GM18508 (cell line): Measurements from ENCODE around the gene GNAS.

ENCODE experiments used
- ATAC-seq: cut with Tn5 transposase; IDR thresholded peaks from one replicate; pipeline ENCODE4 v1.9.1; 2021; ENCODE audit warnings: moderate number of reproducible peaks; ENCODE audit not compliant: insufficient read depth, unreplicated experiment

Gene GNAS

DNA sequence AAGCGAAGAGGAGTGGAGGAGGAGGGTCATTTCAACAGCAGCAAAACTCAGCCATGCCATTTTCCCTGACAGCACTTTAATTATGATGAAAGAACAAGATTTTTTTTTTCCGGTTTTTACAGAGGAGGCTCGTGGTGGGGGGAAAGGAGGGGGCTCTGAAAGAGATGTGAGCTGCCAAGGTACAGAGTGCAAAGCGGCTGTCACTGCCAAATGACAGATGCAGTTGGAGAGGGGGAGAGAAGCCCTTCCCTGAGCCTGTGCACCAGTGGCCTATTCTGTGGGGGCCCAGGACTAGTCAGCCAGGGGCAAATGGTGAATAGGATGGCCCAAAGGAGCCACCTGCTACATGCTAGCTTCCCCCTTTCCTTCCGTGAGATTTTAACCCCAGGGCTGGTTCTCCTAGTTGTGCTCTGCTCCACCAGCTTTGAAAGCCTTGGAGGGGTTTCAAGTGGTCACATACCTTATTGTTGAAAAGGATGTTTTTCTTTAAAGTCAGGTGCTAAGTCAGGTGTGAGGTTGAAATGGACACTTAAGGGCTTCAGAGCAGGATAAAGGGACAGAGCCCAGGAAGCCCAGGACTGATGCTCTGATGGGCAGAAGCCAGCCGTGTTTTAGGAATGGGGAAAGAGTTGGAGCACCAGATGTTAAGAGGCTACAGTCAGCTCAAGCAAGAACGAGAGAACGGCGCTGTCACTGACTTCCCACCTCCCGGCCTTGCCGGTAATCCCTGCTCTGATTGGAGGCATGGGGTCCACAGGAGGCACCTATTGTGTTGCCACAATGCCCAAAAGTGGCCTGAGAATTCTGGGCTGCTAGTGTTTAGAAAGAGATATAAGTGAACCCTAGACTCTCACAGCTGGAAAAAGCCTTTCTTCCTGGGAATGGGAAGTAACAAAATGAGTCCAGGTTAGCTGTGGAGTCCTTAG is 24.8 kb downstream of the GNAS start:
- no peak for ATAC-seq

DNA sequence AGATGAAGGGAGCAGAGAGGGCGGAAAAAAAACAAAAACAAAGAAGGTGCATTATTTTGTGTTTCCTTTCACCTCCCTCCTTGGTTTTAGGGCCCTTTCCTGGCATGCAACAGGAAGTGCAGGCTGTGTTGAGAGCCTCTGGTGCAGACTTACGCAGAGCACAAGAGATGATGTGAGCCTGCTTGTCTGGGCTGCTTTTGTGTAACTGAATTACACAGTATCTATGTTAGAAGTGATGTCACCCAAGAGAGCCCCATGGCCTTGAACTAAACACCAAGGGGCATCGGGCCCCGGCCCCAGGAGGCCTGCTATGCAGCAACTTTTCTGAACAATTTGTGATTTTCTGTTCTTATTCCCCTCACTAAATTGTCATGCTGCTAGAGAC is 25.5 kb downstream of the GNAS start:
- ATAC-seq = no peak

DNA sequence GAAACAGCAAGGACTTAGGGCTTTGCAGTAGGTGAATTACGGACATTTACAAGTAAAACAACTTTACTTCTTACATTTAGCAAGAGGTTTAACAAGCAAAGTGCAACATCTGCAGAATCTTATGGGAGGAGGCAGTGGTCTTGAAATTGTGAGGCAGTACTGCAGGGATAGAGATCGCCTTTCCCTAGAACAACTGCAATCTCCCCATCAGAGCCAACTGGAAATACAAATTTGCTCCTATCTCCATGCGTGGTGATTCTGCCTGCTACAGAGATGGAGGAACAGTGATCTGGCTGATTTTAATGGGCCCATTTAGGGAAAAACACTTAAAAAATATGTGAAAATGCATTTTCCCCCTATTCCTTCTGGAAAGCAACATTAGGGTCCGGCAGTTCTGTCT is 25.9 kb downstream of the GNAS start:
- ATAC-seq = no peak

DNA sequence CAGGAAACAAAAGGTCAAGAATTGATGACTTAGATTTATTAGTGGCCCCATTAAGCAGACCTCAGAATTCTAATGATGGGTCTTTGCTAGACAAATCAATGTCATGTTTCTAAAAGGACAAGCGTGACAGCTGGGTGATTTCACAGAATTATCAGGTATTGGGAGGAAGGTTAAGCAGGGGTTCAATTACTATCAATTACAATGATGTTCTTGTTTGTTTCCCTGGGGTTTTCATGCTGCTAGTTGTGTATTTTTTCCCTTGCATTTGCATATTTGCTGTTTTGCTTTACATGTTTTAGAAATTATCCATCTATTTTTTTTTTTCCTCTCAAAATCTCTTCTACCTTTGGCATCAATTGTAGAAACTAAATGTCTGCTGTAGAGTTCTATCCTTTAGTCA is 27.9 kb downstream of the GNAS start:
- no peak for ATAC-seq

DNA sequence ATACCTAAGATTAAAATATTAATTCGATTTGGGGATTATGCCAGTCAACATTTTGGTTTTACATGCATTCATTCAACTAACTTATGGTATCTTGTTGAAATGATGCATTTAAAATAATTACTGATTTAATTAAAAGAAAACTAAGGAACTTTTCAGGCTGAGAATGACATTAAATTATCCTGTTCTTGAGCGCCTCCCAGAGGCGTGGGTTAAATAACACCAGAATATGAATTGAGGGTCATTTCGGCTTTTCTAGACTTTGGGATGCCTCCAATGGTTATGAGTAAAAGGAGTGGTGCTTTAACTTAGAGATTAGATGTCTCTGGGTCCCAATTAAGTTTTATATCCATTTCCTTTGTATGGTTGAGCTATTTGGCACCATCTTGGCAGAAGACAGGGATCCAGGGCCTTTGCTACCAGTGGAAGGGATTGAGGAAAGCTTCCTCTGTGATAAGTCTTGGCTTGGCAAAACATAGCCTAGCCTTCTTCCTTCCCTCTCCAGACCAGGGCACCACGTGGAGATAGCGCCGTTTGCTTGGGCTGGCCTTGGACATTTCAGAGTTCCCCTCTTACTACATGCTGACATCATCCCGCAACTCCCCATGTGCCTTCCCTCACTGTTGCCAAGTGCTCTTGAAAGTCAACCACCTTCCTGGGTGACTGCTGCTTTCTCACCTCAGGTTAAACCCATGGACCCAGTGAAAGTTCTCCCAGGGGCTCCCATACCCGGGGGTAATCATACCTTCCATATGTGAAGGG is 28.7 kb downstream of the GNAS start:
- no peak for ATAC-seq

DNA sequence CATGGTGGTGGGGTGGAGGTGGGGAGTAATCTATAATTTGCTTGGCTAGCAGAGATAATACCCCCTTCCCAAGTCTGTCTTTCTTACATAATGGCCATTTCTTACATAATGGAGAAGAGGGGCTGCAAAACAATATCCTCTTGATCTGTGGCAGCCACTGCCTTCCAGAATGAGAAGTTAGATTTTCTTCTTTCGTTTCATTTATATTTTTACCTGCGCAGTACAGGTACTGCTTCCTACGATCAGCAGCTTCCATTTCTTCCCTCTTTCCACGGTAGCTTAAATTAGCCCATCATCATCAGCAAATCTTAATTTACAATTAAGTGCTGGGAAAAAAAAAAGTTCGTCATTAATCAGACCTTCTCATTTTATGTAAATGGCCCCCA is 30.2 kb downstream of the GNAS start:
- ATAC-seq = no peak

DNA sequence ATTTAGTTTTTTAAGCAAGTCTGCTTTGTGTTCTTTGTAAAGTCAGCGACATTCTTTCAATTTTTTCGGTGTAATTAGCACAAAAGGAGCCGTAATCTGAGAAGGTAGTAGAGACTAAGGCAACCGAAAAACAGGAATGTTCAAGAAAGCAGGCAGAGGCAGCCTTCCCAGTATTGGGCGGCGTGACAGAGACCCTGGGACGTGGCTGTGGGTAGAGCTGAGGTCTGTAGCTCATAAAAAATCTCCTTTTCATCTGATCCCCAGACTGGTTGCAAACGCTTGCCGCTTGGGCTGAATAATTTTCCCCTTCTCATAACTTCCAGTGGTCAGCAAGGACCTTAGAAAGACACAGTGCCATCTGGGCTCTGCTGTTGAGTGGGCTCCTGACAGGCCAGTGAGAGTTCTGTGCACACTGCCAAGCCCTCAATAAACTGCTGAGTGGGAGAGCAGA is 30.8 kb downstream of the GNAS start:
- ATAC-seq = no peak

DNA sequence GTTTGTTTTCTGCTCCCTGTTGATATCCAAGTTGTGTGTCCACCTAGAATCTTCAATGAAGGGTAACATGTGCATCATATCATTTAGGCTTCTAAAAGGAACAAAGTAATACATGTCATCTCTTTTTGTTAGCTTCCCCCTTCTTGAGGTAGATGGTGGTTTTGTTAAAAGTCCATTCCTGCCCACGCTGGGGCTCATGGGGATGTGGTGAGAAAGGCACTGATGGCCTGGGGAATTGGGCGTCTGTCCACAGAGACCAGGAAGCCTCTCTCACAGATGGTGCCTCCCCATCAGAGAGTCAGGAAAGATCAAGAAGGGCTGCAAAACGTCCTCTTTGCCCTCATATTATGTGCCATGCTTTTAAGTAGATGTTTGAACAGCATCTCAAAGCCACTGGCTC is 32.5 kb downstream of the GNAS start:
- no peak for ATAC-seq

DNA sequence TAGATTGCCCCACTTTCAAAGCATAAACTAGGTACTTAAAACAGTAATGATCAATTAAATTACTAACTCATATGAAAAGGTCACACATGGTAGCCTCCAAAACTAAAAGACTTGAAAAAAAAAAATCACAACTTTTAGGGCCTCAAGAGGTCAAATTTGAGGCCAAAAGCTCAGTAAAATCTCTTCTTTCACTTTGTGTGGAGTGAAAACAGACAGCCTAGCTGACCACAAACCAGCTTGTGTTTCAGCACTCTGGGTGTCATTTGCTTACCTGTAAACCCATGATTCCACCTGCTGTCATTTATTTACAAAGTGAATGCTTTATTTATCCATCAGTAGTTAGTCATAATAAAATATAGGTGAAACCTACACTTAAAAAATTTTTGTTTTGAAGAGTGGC is 34.0 kb downstream of the GNAS start:
- ATAC-seq = no peak

DNA sequence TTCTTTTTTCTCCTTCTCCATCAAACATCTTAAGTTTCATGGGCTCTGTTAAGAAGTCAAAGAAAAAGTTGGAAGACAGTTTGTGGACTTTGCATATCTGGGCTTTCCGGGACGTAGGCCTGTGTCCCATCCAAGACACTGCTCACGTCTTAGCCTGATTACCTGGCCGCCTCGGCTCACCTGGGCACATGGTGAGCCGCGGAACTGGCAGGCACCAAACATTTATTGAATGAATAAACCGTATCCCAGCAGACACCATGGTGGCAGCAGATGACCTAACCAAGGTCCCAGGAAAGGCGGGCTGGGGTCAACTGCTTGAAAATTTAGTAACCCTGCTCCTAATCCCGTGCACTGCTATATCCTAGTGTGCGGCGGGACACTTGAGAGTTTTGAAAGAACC is 35.6 kb downstream of the GNAS start:
- no peak for ATAC-seq

DNA sequence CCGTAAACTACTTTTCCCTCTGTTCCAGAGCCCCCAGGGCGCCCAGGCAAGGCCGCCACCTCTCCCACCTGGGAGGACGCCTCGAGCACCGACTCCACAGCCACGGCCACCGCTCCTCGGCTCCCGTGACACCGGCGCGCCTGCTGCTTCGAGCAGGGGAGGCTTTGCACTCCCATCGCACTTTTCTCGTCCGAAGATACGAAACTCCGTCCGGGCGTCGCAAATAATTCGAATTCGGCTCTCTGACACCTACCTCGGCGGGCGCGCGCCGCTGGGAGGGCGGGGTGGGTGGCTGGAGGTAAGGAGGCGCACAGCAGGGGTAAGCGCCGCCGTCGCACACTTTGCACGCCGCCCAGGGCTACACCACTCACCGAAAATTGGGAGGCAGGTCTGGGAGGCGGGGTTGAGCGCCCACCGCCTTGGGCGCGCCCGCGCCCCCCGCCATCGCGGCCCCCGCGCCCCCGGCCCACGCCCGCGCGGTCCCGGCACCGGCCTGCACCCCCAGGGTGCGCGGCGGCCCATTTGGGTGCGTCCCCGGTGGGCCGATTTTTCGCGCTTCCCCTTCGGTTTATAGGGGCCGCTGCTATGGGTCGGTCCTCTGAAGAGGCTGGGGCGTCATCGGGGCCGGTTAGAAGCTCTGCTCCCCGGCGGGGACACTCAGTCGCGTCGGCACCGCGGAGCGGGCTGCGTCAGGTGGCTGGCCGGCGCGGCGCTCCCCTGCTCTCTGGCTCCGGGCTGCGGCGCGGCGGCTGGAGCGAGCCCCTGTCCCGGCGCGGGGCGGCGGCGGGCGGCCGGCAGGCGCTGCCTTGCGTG is 36.2 kb downstream of the GNAS start:
- no peak for ATAC-seq

DNA sequence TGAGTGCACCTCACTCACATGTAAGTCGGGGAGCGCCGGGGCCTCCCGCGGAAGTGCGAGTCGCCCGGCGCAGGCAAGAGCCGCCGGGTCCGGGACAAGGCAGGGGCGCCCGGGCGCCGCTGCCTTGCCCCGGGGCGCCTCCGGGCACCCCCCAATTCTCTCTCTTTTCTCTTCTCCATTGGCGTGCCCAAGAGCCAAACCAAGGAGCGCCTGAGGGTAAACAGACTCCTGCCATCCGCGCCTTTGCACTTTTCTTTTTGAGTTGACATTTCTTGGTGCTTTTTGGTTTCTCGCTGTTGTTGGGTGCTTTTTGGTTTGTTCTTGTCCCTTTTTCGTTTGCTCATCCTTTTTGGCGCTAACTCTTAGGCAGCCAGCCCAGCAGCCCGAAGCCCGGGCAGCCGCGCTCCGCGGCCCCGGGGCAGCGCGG is 36.8 kb downstream of the GNAS start:
- ATAC-seq = no peak

DNA sequence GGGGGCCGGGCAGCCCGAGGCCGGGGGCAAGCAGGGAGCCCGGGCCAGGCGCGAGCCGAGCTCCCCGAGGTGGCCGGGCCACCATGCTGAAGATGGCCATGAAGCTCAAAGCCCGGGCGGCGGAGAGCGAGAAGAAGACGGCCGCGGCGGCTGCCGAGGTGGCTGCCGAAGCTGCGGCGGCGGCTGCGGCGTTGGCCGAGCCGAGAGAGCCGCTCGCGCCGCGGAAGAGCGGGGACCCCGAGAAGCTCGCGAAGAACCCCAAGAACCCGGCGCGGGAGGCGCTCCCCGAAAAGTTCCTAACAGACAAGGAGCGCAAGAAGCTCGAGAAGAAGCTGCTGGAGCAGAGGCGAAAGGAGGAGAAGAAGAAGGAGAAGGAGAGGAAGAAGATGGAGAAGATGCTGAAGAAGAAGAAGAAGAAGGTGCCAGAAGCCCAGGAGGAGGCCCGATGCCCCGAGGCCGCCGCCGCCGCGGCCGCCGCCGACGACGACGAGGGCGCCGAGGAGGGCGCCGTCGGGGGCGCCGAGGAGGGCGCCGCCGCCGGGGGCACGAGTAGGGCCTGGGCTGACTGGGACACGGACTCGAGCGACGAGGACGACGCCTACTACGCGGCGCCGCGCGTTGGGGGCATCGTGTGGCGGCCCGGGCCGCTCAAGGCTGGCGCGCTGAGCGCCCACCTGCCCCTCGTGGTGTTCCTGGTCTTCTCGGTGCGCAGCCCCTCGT is 37.4 kb downstream of the GNAS start:
- no peak for ATAC-seq

DNA sequence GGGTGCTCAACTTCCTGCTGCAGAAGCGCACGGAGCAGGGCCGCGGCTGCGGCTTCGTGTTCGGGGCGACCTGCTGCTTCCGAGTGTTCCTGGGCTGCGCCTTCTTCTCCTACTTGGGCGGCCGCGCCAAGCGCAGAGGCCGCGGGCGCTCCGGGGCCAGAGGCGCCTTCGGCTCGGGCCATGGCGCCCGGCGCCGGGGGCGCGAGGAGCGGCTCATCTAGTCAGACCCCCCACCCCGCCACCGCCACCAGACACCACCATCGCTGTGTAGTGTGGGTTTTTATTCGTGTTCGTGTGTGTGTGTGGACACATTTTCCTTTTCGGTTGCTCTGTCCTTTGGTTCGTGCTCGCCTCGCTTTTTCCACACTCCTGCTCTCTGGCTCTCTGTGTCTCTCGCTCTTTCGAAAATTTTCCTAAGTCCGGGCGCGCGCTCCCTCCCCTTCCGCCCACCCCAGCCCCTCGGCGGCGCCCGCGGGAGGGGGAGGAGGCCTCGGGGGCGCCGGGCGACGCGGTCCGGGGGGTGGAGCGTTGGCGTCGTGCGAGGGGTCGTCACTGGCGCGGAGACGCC is 38.1 kb downstream of the GNAS start:
- ATAC-seq = no peak

DNA sequence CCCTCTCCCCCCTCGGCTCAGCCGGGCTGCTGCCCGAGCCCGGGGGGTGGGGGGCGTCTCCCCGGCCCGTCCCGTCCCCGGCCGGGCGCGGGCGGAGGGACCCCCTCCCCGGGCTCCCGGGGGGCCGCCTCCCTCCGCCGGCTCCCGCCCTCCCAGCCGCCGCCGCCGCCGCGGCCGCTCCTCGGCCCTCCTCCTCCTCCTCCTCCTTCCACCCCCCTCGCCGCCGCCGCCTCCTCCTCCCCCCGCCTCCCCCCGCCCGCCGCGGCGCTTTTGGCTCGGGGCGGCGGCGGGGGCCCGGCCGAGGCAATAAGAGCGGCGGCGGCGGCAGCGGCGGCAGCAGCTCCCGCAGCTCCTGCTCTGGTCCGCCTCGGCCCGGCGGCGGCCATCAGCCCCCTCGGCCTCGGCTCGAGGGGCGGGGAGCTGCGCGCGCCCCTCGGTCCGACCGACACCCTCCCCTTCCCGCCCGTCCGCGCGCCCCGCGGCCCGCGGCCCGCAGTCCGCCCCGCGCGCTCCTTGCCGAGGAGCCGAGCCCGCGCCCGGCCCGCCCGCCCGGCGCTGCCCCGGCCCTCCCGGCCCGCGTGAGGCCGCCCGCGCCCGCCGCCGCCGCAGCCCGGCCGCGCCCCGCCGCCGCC is 38.7 kb downstream of the GNAS start:
- no peak for ATAC-seq

DNA sequence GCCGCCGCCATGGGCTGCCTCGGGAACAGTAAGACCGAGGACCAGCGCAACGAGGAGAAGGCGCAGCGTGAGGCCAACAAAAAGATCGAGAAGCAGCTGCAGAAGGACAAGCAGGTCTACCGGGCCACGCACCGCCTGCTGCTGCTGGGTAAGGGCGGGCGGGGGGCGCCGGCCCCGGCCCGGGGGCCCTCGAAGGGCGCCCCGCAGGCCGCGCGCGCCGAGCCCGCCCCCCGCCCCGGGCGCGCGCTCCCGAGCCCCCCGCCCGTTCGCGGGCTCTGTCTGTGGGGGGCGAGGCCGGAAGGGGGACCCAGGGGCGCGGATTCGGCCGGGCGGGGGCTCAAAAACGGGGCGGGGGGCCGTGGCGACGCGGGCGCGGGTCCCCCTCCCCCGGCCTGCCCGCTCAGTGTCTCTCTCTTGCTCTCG is 39.2 kb downstream of the GNAS start:
- no peak for ATAC-seq

DNA sequence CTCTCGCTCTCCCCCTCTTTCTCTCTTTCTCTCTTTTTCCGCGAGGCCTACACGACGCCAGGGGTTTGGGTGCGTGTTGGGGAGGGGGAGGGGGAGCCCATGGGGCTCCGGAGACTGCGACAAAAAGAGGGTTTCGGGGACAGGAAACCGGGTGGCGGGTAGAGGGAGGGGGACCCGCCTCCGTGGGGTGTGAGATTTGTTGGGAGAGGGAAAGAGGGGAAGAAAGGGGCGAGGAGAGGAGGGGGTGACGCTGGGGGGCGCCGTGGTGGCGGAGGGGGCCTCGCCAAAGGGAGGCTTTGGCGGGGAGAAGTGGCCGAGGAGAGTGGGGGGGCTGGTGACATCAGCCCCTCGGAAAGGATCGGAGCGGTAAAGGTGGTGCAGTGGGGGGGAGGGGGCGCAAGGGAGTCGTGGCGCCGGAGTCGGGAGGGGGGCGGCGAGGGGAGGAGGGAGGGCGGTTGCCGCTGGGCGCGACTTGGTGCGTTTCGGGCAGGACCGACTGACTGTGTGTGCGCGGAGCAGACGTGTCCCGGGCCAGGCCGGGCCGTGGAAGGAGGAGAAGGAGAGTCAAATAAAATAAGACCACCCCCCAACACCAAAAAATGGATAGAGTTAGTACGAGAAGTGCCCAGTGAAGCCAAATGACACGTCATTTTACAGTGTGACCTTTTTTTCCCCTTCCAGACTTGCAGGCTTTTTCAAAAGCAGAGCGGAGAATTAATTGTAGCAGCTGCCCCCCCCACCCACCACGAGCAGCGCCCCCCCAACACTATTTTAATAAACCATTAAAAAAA is 39.8 kb downstream of the GNAS start:
- no peak for ATAC-seq

DNA sequence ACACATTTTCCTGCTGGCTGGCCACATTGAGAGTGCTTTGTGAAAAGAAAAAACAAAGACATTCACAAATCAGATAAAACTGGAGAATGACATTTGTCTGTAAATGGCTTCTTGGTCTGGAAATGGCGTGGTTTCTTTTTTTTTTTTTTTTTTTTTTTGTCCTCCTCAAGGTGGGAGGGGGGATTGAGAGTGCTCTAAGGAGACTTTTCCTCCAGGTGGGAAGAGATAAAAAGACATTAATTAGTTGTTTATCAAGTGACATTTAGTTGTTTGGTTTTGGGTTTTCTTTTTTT is 40.4 kb downstream of the GNAS start:
- ATAC-seq = no peak
